IPS DF 4.7 (cell line): ENCODE measurements around the gene NFIA.
"Not testable (repeated sequence)": the region's sequence is repeated elsewhere in the genome, so short reads cannot be mapped to it uniquely, and the experiment has no call there.

ENCODE experiments used
- DNase-seq: peaks from one replicate; pipeline ENCODE4 v3.0.0-alpha.2; 2013; ENCODE audit warnings: low spot score; ENCODE audit errors: extremely low read depth

Gene NFIA

DNA sequence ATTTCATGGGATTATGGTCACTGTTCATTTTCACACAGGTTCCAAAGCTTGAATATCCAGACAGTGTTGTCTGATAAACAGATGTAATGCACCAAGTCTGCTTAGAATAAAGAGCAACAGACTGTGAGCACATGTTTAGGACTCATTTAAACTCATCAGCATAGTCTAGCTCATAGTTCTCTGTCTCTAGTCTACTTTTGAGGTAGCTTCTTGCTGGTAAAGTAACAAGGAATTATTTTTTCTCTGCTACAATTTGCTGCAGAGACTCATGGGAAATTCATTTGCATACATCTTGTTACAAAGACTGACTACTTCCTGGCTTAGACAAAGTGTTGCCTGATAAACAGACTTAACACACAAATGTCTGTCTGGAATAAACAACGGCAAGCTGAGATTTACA, 187.2 kb downstream of the NFIA start:
- no peak for DNase-seq

DNA sequence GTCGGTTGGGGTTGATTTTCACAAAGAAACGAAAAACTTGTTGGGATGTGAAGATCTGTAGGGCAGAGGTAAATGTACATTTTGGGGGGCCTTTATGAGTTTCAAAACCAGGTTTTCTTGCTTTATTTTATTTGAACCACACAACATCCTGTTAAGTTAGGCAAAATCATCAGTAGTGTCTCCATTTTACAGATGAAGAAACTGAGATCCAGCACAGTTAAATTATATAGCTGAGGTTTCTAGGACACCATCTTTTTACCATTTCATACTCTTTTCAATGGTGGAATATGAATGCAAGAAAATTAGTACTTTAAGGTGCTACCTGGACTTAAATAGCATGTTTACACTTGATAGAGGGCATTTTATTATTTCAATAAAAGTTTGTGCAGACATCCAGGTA, 187.7 kb downstream of the NFIA start:
- no peak for DNase-seq

DNA sequence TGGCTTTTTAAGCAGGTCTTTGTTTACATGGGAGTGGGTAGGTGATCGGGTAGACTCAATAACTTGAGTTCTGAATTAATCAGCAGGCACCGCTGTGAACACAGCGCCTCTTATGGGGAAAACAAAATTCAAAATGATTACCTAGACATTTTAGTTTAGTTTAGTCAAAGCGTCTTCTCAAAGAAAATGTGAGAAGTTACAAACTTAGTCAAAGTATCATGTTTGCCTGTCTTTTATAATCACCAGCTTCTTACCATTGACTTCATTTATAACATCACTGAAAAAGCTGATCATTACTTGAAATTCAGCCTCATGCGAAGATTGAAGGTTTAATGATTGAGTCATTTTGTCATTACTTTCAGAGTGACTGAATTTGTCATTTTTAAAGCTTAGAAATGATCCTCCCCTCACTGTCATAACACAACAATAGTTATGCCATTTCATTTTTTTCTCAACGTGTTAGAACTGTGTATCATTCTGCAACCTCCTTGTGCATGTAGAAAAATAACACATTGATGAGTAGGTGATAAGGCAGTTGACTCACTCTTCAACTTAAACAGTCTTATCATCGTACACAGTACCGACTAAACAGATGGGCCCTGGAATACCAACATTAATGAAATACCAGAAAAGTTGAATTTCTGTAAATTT, 188.5 kb downstream of the NFIA start:
- DNase-seq, result no peak

- no peak for DNase-seq
These were observed 189.0 kb downstream of the NFIA start for GRCh38 chr1:61271412-61271789.

DNA sequence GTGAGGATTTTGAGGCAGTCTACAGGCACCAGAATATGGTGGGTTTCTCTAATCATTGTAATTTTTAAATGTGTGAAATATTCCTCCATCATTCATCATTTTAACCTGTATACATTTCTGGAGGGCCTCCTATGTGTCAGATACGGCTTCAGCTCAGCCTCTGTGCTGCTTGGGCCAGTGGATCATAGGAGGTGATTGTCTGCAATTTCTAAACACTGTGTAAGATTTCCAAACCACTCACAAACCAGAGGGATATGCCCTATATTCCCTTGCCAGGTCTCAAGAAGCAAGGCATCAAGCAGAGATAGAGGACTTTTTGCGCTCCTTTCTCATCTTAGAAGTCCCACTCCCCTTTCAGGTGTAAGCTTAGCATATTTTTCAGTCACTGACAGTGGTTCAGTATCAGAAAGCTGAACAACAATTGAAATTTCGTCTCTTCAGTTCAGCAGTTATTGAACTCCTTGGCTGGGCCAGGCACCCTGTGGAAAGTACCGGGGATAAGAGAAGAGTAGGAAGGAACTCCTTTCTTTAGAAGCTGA, 190.9 kb downstream of the NFIA start:
- DNase-seq, result no peak

DNA sequence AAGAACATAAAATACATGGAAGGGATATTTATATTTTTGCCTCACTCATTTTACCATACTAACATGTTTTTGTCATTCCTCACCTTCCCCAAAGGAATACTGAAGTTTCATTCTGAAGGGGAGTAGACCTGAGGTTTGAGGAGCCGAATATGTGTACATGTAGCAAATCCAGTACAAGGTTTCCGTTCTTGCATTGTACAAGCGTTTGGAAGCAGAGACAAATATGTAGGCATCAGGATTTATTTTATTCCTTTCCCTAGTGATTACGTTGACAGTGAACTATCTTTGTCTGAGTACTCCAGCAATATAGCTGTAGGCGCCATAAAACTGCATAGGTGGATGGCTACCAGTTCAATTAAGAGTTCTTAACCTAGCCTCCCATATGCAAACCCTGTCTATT, 191.5 kb downstream of the NFIA start:
- no peak for DNase-seq

GRCh38 chr1:61274939-61275338, 192.6 kb downstream of the NFIA start:
- no peak for DNase-seq

GRCh38 chr1:61276246-61276645, 193.9 kb downstream of the NFIA start:
- no peak for DNase-seq

- DNase-seq, result no peak
These were observed 194.8 kb downstream of the NFIA start for GRCh38 chr1:61277121-61277690.

- DNase-seq, result not testable (repeated sequence)
These were observed 196.1 kb downstream of the NFIA start for GRCh38 chr1:61278503-61278902.

- no peak for DNase-seq
These were observed 196.6 kb downstream of the NFIA start for GRCh38 chr1:61278966-61279365.

DNA sequence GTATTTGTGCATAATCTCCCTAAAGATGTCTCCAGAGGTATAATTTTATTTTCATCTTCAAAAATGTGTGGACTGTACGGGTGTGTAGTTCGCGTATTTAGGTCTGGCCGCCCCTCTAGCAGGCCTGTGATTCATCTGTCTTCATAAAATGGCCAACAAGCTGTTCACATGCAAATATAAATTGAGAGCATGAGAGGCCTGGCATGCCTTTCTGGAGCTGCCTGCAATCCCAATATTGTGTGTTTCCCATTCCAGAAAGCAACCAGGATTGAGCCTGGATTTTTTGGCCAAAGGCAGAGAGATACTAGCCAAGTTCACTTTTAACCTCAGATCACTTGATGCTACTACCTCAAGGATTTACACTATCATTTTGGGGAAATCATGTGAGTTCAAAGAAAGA, 197.2 kb downstream of the NFIA start:
- DNase-seq, result no peak

DNA sequence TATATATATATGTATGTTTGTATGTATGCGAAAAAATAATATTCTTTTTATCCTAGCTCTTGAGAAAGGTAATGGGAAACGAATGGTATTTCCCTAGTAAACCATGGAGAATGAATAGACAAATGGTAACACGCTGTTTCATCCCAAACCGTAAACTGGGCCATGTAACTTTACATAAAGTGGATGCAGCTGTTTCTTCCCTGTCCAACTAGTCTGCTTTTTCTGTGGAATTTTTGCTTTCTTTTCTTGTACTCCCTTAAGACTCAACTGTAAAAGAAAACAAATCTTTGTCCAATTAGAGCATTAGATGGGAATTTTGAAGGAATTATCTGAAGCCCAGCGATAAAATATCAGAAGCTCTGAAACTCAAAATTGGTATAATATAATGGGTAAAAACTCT, 198.1 kb downstream of the NFIA start:
- no peak for DNase-seq

DNA sequence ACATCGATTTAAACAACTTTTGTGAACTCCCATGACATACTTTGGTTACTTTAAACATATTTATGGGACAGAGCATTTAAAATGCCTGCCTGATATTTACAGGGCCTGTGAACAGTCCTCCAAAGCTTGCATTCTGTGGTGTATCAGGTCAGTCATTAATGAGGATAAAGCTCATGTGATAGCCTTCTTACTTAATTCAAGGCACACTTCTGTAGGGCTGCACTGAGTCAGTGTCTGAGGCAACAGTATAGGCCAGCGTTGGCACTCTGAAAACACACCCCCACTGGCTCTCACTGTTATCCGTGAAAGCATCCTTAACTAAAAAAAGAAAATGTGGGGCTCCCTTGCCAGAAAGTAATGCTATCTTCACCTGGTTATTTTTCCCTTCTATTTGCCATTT, 200.0 kb downstream of the NFIA start:
- no peak for DNase-seq

DNA sequence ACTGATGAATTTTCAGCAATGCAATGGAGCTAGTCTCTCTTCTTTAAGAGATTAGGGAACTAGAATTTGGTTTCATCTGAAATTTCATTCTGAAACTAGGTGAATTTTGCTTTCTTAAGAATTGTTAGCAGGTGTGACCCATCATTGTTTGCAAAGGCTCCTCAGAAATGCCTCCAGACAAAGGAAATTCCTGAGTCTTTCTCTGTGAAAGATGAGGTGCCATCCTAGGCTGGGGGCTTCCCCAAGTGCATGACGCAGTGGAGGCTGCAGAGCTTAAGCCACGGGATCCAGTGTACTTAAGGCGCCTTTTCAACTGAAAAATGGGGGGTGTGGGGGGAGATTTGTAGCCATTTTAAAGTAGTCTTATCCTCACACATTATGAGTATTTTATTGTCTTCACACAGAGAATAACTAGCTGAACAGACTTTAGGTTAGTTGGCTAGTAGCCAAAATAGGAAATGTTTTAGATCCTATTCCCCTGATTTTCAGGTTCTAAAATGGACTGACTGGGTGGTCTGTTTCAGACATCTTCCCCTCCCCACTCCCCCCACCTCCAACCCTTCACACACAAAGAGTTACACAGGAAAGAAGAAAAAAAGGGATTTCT, 202.0 kb downstream of the NFIA start:
- no peak for DNase-seq

DNA sequence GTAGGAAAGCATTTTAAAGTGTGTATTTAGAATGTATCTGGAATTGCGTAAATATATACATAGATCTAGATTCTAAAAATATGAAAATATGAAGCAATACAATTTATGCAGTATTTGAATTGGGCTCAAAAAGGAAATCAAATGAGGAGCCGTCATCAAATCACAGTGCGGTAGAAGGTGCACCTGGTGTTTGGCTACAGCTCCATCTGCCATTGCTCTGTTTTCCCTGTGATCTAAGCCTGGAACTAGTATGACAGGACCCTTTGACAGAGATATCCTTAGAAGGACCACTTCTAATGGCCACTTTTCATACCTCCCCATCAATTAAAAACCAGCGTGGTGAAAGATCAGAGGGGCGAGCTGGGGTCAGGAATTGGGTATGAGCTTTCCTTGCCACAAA, 202.6 kb downstream of the NFIA start:
- DNase-seq, result no peak

- DNase-seq, result no peak
These were observed 203.1 kb downstream of the NFIA start for GRCh38 chr1:61285371-61285885.

- DNase-seq, result no peak
These were observed 204.7 kb downstream of the NFIA start for GRCh38 chr1:61287014-61287413.

DNA sequence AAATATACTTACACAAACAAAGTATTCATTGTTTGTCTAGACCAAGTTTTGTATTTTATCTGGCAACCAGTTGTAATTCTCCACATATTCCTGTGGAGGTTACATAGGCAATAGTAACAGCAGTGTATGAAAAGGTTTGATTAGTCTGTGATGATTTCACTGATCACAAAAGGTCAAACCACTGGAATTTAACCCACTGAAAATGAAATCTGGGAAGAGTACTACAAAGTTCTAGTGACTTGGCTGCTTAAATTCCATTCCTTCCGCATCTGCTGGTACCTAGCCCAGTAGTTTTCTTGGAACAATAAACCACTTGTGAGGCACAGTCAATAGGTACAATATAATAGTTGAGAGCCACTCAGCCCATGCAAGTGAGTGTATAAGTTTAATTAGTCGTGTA, 205.4 kb downstream of the NFIA start:
- no peak for DNase-seq

- DNase-seq, result no peak
These were observed 207.1 kb downstream of the NFIA start for GRCh38 chr1:61289232-61290098.

GRCh38 chr1:61290525-61290924, 208.2 kb downstream of the NFIA start:
- no peak for DNase-seq

GRCh38 chr1:61293197-61293596, 210.8 kb downstream of the NFIA start:
- no peak for DNase-seq
